HG03565 (cell line): ENCODE results near the gene HSD17B1.
"Not testable (repeated sequence)": the region's sequence is repeated elsewhere in the genome, so short reads cannot be mapped to it uniquely, and the experiment has no call there.

Experiments
- ATAC-seq: cut with Tn5 transposase; IDR thresholded peaks from one replicate; pipeline ENCODE4 v1.9.1; 2021; ENCODE audit warnings: mild to moderate bottlenecking, moderate library complexity; ENCODE audit not compliant: unreplicated experiment

Gene HSD17B1

DNA sequence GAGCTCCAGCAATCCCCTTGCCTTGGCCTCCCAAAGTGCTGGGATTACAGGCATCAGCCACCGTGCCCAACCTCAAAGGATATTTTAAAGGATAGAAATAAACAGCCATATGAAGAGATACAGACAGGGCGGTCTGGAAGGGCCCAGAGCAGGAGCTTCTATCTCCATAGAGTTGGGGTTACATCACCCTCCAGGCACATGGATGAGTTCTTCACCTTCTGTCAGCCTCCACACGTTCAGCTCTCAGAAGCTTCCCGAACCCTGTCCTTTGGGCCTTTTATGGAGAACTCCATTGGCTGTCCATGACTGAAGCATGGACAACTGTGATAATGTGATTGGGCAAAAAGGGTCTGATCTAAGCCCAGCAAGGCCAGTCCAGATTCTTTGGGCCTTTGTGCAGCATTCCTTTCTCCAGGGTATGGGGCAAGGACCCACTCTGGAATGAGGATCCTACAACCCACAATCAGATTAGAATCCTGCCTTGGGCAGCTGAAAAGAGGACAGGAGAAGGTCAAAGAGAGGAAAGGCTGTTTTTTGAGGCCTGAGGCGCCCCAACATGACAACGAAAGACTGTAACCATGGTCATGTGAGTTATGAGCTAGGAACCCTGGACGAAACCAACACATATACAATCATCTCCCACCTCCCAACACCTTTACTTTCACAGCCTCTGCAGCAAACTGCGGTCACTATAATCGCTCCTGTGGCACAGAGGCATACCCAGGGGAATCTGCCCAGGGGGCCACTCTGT lies 6.8 kb upstream of the HSD17B1 start:
- not testable (repeated sequence) for ATAC-seq

DNA sequence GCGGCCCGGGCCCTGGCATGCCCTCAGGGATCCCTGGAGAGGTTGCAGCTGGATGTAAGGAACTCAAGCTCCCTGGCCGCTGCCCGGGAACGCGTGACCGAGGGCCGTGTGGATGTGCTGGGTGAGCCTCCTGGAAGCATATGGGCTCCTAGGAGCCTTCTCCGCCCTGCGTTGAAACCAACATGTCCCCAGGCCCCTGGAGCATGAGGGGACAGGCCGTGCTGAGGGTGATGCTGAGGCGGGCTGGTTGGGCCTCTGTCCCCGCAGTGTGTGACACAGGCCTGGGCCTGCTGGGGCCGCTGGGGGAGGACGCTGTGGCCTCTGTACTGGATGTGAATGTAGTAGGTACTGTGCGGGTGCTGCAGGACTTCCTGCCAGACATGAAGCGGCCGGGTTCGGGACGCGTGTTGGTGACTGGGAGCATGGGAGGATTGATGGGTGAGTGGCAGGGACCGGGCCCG lies 5.7 kb upstream of the HSD17B1 start:
- no peak for ATAC-seq

DNA sequence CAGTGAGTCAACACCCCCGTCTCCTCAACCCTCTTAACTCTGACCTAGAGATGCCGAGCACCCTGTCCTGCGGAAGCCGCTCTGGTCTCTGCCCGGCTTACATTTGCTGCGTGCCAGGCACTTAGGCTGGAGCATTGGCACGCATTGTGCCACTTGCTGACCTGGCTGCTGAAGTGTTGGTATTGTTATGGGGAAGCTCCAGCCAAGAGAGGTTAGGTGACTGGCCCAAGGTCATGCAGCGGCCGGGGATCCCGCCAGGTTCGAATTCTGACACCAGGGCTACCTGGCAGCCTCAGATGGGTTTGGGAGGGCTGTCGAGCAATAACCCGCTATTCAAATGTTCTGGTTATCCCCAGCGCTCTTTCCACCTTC lies 5.0 kb upstream of the HSD17B1 start:
- no peak for ATAC-seq

DNA sequence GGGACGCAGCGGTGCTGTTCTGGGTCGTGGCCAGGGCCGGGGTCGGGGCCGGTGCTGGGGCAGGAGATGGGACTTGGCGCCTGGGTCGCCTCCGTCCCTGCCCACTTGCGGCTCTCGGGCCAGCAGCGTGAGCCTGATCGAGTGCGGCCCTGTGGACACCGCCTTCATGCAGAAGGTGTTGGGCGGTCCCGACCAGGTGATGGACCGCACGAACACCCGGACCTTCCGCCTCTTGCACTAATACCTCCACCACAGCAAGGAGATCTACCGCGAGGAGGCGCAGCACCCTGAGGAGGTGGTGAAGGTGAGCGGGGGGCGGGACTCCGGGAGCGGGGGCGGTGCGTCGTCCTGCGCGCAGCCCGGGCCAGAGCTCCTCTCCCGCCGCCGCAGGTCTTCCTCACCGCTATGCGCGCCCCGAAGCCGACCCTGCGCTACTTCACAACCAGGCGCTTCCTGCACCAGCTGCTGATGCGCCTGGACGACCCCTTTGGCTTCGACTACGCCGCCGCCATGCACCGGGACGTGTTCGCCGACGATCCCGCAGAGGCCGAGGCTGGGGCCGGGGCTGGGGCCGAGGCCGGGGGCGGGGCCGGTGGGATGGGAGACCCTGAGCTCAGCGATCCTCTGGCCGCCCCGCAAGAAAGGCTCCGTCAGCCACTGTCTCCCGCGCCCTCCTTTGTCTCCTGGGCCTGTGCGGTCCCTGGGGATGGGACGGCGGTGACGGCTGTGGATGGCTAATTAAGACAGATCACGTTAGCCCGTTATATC lies 4.5 kb upstream of the HSD17B1 start:
- ATAC-seq, result no peak

DNA sequence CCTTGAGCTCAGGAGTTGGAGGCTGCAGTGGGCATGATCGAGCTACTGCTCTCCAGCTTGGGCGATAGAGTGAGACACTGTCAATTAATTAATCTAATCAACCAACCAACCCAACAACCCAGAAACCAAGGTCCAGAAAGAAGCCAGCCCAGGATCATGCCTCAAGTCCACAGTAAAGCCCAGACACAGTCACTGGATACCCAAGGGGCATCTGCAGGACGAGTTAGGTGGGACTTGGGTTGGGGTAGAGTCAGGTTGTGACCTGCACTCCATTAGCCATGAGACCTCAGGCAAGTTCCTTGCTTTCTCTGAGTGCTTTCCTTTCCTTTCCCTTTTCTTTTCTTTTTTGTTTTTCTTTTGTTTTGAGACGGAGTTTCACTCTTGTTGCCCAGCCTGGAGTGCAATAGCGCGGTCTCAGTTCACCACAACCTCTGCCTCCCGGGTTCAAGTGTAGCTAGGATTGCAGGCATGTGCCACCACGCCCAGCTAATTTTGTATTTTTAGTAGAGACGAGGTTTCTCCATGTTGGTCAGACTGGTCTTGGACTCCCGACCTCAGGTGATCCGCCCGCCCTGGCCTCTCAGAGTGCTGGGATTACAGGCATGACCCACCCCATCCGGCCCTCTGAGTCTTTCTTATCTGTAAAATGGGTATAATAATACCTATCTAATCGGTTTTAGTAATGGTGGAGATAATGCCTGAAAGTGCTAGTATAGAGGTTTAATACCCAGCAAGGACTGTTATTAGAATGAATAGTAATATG lies 3.5 kb upstream of the HSD17B1 start:
- ATAC-seq, result no peak

DNA sequence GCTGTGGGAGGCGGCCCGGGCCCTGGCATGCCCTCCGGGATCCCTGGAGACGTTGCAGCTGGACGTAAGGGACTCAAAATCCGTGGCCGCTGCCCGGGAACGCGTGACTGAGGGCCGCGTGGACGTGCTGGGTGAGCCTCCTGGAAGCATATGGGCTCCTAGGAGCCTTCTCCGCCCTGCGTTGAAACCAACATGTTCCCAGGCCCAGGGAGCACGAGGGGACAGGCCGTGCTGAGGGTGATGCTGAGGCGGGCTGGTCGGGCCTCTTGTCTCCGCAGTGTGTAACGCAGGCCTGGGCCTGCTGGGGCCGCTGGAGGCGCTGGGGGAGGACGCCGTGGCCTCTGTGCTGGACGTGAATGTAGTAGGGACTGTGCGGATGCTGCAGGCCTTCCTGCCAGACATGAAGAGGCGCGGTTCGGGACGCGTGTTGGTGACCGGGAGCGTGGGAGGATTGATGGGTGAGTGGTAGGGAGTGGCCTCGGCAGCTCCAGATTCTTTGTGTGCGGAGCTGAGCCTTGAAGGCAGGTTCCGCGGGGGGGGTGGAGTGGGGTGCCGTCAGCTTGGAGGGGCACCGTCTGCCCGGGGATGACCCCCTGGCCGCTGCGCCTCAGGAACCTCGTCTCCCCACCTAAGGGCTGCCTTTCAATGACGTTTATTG lies 567 bp downstream of the HSD17B1 start:
- no peak for ATAC-seq

DNA sequence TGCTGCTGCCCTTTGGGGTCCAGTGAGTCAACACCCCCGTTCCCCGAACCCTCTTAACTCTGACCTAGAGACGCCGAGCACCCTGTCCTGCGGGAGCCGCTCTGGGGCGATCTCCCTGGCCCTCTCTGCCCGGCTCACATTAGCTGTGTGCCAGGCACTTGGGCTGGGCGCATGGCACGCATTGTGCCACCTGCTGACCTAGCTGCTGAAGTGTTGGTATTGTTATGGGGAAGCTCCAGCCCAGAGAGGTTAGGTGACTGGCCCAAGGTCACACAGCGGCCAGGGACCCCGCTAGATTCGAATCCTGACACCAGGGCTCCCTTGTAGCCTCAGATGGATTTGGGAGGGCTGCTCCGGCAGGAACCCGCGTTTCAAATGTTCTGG lies 1.1 kb downstream of the HSD17B1 start:
- no peak for ATAC-seq

DNA sequence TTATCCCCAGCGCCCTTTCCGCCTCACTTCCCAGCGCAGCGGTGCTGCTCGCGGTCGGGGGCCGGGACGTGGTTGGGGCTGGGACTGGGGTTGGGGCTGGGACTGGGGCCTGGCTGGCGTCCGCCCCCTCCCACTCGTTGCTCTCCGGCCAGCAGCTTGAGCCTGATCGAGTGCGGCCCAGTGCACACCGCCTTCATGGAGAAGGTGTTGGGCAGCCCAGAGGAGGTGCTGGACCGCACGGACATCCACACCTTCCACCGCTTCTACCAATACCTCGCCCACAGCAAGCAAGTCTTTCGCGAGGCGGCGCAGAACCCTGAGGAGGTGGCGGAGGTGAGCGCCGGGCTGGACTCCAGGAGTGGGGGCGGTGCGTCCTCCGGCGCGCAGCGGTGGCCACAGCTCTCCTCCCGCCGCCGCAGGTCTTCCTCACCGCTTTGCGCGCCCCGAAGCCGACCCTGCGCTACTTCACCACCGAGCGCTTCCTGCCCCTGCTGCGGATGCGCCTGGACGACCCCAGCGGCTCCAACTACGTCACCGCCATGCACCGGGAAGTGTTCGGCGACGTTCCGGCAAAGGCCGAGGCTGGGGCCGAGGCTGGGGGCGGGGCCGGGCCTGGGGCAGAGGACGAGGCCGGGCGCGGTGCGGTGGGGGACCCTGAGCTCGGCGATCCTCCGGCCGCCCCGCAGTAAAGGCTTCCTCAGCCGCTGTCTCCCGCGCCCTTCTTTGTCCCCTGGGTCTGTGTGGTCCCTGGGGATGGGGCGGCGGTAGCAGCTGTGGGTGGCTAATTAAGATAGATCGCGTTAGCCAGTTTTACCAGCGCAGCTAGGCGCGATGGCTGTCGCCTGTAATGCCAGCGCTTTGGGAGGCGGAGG lies 1.8 kb downstream of the HSD17B1 start:
- ATAC-seq, result no peak

DNA sequence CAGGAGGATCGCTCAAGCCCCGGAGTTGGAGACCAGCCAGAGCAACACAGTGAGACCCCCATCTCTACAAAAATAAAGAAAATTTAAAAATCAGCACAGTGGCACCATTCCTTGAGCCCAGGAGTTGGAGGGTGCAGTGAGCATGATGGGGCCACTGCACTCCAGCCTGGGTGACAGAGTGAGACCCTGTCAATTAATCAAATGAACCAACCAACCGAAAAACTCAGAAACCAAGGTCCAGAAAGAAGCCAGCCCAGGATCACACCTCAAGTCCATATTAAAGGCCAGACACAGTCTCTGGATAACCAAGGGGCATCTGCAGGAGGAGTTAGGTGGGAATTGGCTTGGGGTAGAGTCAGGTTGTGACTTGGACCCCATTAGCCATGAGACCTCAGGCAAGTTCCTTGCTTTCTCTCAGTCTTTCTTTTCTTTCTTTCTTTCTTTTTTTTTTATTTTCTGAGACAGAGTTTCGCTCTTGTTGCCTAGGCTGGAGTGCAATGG lies 2.4 kb downstream of the HSD17B1 start:
- ATAC-seq, result no peak

DNA sequence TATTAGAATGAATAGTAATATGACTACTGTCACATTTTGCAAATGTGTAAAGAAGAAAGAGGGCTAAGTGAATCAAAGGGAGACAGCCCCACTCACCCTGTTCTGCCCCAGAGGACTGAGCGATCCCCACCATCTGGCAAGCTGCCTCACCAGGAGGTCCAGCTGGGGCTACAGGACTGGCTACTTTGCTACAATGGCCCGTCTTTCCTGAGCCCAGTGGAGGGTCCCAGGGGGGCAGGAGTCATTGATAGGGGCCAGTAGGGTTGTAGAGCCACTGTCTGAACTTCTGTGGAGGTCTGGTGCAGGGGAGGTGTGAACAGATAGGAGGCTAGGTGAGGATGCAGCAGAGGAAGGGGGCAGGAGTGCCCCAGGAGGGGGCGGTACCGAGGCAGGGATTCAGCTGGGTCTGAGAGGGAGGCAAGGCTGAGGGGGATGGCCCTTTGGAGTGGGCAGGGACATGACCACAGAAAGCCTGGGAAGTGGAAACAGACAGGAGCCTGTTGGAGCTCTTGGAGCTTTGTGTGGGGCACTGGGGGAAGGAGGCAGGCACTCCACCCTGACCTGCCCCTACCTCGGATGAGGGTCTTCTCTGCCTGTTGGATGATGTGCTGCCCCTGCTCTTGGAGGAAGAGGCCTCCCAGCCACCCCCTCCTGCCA lies 3.4 kb downstream of the HSD17B1 start:
- not testable (repeated sequence) for ATAC-seq

DNA sequence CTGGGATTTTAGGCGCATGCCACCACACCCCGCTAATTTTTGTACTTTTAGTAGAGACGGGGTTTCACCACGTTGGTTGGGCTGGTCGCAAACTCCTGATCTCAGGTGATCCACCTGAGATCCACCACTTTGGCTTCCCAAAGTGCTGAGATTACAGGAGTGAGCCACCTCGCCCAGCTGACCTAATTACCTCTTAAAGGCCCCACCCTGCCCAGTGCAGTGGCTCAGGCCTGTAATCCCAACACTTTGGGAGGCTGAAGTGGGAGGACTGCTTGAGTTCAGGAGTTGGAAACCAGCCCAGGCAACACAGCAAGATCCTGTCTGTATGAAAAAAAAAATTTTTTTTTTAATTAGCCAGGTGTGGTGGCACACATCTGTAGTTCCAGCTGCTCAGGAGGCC lies 6.4 kb downstream of the HSD17B1 start:
- ATAC-seq, result no peak

DNA sequence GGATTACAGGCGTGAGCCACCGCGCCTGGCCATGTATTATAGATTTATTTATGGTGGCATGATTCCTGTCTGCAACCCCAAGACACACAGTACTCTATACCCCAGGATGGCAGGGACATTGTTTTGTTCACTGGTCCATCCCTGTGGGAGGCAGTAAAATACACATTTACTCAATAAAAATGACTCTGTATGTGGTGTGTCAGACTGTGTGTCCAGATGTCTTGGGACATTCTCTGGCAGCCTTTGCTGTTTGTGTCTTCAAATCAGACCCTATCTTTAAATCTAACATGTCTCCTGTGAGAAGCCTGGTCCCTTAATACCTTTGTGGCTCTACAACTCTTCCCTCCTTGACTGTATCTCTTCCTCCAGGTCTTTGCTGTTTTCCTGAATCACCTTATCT lies 7.5 kb downstream of the HSD17B1 start:
- ATAC-seq, result no peak

DNA sequence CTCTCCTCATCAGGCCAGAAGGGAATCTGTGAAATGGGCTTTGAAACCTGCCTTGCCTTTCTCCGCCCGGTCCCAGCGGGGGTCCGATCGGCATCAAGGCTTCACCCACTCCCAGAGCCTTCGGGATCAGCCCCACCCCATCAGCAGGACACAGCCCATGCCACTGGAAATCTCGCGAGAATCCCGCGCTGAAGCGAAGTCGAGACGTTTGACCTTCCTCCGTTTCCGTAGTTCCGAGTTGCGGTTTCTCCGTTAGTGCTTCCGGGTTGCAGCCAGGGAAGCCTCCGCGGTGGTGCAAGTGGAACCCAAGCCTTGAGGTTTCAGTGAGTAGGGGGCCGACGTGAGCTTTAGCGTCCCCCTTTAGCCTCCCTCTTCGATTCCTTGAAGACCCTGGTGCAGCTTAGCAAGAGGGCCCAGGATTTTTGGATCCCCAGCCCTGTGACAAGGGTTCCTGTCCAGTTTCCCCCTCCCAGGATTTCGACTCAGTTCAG lies 9.2 kb downstream of the HSD17B1 start, which contains the start of gene COASY:
TSS of gene COASY (plus strand) at position 252 of the 491 bp plus-strand sequence. CDS start 475 bp downstream, outside the sequence.
- ATAC-seq, result peak; percentile 63

DNA sequence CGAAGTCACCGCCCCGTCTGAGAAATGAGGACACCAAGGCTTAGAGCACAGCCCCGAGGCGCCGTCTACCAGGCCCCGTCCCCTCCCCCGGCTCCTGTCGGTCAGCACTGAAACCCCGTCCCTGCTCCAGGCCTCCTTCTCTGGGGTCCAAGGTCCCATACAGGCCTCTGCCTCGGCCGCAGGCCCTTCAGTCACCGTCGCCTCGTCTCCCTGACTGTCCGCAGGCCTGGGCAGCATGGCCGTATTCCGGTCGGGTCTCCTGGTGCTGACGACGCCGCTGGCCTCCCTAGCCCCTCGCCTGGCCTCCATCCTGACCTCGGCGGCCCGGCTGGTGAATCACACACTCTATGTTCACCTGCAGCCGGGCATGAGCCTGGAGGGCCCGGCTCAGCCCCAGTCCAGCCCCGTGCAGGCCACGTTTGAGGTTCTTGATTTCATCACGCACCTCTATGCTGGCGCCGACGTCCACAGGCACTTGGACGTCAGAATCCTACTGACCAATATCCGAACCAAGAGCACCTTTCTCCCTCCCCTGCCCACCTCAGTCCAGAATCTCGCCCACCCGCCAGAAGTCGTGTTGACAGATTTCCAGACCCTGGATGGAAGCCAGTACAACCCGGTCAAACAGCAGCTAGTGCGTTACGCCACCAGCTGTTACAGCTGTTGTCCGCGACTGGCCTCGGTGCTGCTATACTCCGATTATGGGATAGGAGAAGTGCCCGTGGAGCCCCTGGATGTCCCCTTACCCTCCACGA lies 9.8 kb downstream of the HSD17B1 start:
- no peak for ATAC-seq

DNA sequence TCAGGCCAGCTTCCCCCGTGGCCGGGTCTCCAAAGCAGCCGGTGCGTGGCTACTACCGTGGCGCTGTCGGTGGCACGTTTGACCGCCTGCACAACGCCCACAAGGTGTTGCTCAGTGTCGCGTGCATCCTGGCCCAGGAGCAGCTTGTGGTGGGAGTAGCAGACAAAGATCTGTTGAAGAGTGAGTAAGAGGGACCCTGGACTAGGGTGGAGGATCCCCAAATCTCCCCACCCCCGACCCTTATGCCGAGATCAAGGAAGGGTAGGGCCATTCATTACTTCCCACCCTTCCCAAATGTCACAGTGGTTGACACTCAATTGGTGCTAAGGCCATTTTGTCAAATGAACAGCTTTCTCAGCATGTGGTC lies 10.4 kb downstream of the HSD17B1 start:
- no peak for ATAC-seq

DNA sequence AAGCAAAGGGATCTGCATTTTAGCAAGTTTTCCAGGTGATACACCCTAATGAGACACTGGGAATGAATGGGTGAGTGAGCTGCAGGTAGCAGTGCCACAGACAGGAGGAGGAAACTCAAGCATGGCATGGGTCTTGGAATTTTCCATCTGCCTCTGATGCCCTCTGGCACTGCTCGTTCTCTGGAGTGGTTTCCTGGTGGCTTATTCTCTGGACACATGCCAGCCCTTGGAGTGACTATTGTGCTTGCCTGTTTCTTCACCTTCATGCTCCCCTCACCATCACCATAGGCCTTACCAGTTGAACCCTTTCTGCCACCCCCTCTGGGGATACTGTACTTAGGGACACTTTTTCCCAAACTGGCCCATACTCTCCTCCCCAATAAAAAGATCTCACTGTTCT lies 10.8 kb downstream of the HSD17B1 start:
- ATAC-seq, result no peak

DNA sequence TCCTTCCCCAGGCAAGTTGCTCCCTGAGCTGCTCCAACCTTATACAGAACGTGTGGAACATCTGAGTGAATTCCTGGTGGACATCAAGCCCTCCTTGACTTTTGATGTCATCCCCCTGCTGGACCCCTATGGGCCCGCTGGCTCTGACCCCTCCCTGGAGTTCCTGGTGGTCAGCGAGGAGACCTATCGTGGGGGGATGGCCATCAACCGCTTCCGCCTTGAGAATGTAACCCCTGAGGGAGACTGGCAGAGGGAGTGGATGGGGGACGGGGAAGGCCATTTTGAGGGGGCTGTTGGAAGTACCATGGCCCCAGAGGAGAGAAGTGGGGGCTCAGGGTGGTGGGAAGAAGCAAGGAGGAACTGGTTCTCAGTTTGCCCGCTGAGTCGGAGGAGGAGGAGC lies 11.2 kb downstream of the HSD17B1 start:
- ATAC-seq, result no peak

DNA sequence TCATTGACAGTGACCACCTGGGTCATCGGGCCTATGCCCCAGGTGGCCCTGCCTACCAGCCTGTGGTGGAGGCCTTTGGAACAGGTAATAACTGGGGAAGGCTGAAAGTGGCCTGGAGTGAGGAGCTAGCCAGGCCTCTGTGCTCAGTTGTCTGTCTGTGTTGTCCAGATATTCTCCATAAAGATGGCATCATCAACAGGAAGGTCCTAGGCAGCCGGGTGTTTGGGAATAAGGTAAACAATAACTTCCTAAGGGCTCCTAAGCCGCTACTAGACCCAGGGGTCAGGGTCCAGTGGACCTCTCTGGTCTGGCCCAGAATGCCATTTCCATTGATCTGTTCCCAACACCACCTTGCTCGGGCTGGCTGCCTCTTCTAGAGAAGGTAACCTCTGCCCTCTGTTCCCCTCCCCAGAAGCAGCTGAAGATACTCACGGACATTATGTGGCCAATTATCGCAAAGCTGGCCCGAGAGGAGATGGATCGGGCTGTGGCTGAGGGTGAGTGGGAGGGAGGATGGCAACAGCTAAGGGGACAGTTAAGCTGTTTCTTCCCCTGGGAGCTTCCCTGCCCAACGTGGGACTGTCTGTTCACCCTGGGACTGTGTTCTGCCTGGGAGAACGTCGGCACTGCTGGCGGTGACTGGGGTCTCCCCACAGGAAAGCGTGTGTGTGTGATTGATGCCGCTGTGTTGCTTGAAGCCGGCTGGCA lies 12.2 kb downstream of the HSD17B1 start:
- ATAC-seq, result no peak
